HL-60 (cell line): ENCODE measurements around the gene HS6ST3.

Experiments
- DNase-seq, 2 experiments: peaks; one replicate each; pipeline ENCODE4 v3.0.0-alpha.2; 2010 to 2020; ENCODE audit warnings: low read depth in 1 of 2, low spot score in 1 of 2
- H3K27ac ChIP-seq: fragments of 250-450 bp; sonication (Bioruptor Pico); replicated peaks from 2 replicates; pipeline ENCODE4 v1.5.1; 2020; ENCODE audit warnings: mild to moderate bottlenecking, moderate library complexity
- H3K27me3 ChIP-seq: fragments of 250-450 bp; sonication (Bioruptor Pico); 2 replicates; pipeline ENCODE4 v1.5.1; 2021; ENCODE audit warnings: mild to moderate bottlenecking, moderate library complexity; ENCODE audit not compliant: insufficient read depth, poor library complexity, severe bottlenecking
- H3K4me3 ChIP-seq: replicated peaks from 2 replicates; pipeline ENCODE4 v1.5.1; 2011; ENCODE audit warnings: mild to moderate bottlenecking, control low read depth, low read length; ENCODE audit not compliant: insufficient read depth
- GABPA ChIP-seq: IDR thresholded peaks from 2 replicates; pipeline ENCODE4 v1.6.1; 2012; ENCODE audit warnings: low read depth
- POLR2AphosphoS5 ChIP-seq: IDR thresholded peaks from 2 replicates; pipeline ENCODE4 v1.6.1; 2012; ENCODE audit warnings: low read depth
- REST ChIP-seq: IDR thresholded peaks from 2 replicates; pipeline ENCODE4 v1.6.1; 2012; ENCODE audit warnings: low read depth; ENCODE audit not compliant: insufficient replicate concordance
- SPI1 ChIP-seq: IDR thresholded peaks from 2 replicates; pipeline ENCODE4 v1.6.1; 2012; ENCODE audit warnings: low read depth, mild to moderate bottlenecking, borderline replicate concordance
- TF ChIP-seq, protein P1 (sequence below): IDR thresholded peaks from one replicate; pipeline ENCODE4 v1.5.1; 2011; ENCODE audit warnings: low read length, control low read depth, inconsistent platforms; ENCODE audit not compliant: insufficient read depth

The HS6ST3 gene

DNA sequence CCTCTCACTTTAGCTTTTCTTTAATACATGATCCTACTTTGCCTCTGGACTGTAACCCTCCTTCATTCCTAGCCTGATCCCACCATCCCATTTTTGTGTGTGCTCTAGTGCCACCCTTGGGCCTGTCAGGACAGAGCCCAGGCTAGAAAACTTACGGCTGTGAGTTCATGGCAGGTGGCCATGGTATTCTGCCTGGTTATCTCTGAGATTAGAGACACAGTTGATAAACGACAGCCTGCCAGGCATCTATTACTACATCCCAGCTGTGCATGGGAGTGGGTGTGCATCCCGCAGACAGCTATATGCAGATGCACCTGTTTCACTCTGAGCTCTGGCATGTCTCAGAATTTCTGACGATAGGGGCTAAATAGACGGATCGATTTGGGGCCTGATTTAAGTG lies 110.9 kb downstream of the HS6ST3 start:
- TF ChIP-seq GABPA = no peak
- TF ChIP-seq, protein P1, sequence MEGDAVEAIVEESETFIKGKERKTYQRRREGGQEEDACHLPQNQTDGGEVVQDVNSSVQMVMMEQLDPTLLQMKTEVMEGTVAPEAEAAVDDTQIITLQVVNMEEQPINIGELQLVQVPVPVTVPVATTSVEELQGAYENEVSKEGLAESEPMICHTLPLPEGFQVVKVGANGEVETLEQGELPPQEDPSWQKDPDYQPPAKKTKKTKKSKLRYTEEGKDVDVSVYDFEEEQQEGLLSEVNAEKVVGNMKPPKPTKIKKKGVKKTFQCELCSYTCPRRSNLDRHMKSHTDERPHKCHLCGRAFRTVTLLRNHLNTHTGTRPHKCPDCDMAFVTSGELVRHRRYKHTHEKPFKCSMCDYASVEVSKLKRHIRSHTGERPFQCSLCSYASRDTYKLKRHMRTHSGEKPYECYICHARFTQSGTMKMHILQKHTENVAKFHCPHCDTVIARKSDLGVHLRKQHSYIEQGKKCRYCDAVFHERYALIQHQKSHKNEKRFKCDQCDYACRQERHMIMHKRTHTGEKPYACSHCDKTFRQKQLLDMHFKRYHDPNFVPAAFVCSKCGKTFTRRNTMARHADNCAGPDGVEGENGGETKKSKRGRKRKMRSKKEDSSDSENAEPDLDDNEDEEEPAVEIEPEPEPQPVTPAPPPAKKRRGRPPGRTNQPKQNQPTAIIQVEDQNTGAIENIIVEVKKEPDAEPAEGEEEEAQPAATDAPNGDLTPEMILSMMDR = no peak
- no peak for DNase-seq
- H3K27me3 ChIP-seq = no peaks in the 10 kb centered on the region
- no peak overlapping the region for H3K4me3 ChIP-seq
- no peak overlapping the region for H3K27ac ChIP-seq

DNA sequence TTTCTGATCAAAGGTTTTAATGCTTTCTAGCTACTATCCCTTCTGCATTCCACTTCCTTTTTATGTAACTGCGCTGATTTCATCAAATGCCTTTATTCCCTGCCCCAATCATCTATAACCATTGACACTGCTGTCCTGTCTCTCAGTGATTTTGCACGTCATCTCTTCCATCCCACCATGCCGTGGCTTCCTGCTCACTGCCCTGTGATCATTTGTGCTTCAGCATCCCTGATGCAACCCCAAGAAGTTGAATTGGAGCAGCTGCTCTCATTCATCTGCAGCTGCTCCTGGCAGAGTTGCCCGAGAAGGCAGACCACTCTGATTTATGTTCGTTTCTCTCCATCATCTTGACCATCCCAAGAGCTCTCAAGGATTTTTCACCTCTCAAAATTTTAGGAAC lies 112.4 kb downstream of the HS6ST3 start:
- Histone ChIP-seq H3K27me3 (no peaks in the 10 kb centered on the region), H3K4me3 (no peak overlapping the region), H3K27ac (no peak overlapping the region)
- no peak for DNase-seq
- no peak; the same call in 1 of the 2 replicates for TF ChIP-seq SPI1

DNA sequence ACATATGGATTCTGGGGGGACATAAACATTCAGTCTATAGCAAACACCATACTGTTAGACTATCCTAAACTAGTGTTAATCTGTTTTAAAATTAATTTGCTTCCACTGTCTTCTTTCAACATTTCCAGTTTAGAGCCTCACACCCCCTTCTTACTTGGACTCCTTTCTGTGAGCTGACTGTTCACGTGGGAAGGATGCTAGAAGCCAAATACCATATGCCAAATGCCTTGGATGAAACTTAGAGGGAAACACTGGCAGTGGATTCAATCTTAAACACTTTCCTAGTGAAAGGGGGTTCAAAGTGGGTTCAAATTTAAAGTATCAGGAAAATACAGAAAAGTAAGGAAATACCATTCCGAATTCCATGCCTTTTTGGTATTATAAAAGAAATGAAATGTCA lies 113.6 kb downstream of the HS6ST3 start:
- no peaks in the 10 kb centered on the region for H3K27me3 ChIP-seq
- DNase-seq = no peak

DNA sequence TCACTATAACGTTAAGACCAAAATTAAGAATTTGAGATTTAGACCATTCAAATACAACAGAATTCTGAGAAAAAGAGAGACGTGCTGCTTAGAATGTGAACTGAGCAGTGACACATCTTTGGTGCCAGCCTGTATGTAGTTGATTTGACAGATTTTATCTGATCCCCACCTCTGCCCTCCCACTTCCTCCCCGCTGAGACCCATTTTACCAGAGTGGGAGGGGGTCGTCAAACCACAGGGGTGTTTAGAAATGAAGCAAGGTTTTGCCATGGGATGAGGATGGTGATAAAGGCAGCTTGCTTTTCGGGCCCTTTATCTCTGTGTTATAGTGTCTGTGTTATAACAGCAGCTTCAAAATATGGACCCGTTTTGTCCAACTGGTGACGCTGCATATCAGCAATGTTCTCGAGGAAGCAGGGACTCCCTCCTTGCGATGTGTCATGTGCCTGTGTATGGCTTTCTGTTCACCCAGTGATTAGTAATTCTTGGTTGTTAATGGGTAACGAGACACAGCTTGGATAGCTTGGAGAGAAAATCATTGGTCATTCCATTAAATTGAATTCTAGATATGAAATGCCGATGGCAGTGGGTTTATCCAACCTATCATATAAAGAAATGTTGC lies 125.0 kb downstream of the HS6ST3 start:
- Histone ChIP-seq H3K4me3 (no peak overlapping the region), H3K27ac (no peak overlapping the region), H3K27me3 (peaks cover 2% of the 10 kb centered on the region)
- DNase-seq = no peak
- TF ChIP-seq SPI1 (no peak), POLR2AphosphoS5 (no peak), GABPA (no peak), REST (no peak)
- TF ChIP-seq, protein P1 = no peak

More for the DNA sequence above, 113.6 kb downstream of the HS6ST3 start:
- Histone ChIP-seq H3K4me3 (no peak overlapping the region), H3K27ac (no peak overlapping the region)
- TF ChIP-seq SPI1 (no peak), POLR2AphosphoS5 (no peak), GABPA (no peak), REST (no peak)
- TF ChIP-seq, protein P1 = no peak
